ENCODE measurements around the gene CCDC197. TPM values are rescaled to one million over a fixed set of nuclear protein-coding genes. Genes with fewer than 3 reads are reported as not detected.

Gene CCDC197
- polyA plus RNA-seq, 1 experiment: not detected

- Histone ChIP-seq H3K27me3 (ENCODE audit: control insufficient read depth, insufficient read depth, low read length) (no peaks in the 10 kb centered on the region), H3K36me3 (ENCODE audit: control insufficient read depth, insufficient read depth, low read length) (no peaks in the 10 kb centered on the region), H3K4me3 (ENCODE audit: low read depth, low read length) (no peak overlapping the region)
- POLR2A ChIA-PET: no interaction called here
- no peak for TF ChIP-seq CTCF (IDR thresholded peaks at IDR 0.05; ENCODE audit: insufficient read depth, low read depth, low read length)
- CTCF ChIA-PET: interaction anchor here (1.0 to 2.1 kb wide), 6 partner anchors 8 to 115 kb away, joined by 3 to 16 read pairs (median 5); no protein-coding TSS in a partner anchor
- DNase-seq (ENCODE audit: low read depth): no peak
Measured at GRCh38 chr14:94028450-94028826, 31.3 kb downstream of the CCDC197 start.

- H3K36me3 ChIP-seq (ENCODE audit: control insufficient read depth, insufficient read depth, low read length): no peaks in the 10 kb centered on the region
- no peak for TF ChIP-seq CTCF (IDR thresholded peaks at IDR 0.05; ENCODE audit: insufficient read depth, low read depth, low read length)
- ChIA-PET CTCF (interaction anchor here (0.8 to 1.6 kb wide), 5 partner anchors 10 to 114 kb away, joined by 3 to 7 read pairs (median 4); no protein-coding TSS in a partner anchor), POLR2A (no interaction called here)
- H3K4me3 ChIP-seq (ENCODE audit: low read depth, low read length): no peak overlapping the region
- no peaks in the 10 kb centered on the region for H3K27me3 ChIP-seq (ENCODE audit: control insufficient read depth, insufficient read depth, low read length)
- no peak for DNase-seq (ENCODE audit: low read depth)
Measured at GRCh38 chr14:94029265-94029664, 32.2 kb downstream of the CCDC197 start.

GRCh38 chr14:94029671-94030203 is 32.6 kb downstream of the CCDC197 start:
- POLR2A ChIA-PET: no interaction called here
- Histone ChIP-seq H3K27me3 (ENCODE audit: control insufficient read depth, insufficient read depth, low read length) (no peaks in the 10 kb centered on the region), H3K4me3 (ENCODE audit: low read depth, low read length) (no peak overlapping the region), H3K36me3 (ENCODE audit: control insufficient read depth, insufficient read depth, low read length) (no peaks in the 10 kb centered on the region)
- CTCF ChIA-PET: interaction anchor here (0.8 to 1.6 kb wide), 4 partner anchors 19 to 107 kb away, joined by 3 to 7 read pairs (median 5); no protein-coding TSS in a partner anchor
- DNase-seq (ENCODE audit: low read depth): no peak
- TF ChIP-seq CTCF (IDR thresholded peaks at IDR 0.05; ENCODE audit: insufficient read depth, low read depth, low read length): no peak

GRCh38 chr14:94030571-94030970 is 33.5 kb downstream of the CCDC197 start:
- CTCF ChIA-PET: interaction anchor here (0.9 to 1.6 kb wide), 2 partner anchors 91 to 106 kb away, joined by 3 to 6 read pairs; no protein-coding TSS in a partner anchor
- no peak for TF ChIP-seq CTCF (IDR thresholded peaks at IDR 0.05; ENCODE audit: insufficient read depth, low read depth, low read length)
- POLR2A ChIA-PET: no interaction called here

GRCh38 chr14:94031161-94031882 is 34.2 kb downstream of the CCDC197 start:
- no peak for DNase-seq (ENCODE audit: low read depth)
- POLR2A ChIA-PET: no interaction called here
- H3K36me3 ChIP-seq (ENCODE audit: control insufficient read depth, insufficient read depth, low read length): no peaks in the 10 kb centered on the region
- no peak for TF ChIP-seq CTCF (IDR thresholded peaks at IDR 0.05; ENCODE audit: insufficient read depth, low read depth, low read length)
- H3K4me3 ChIP-seq (ENCODE audit: low read depth, low read length): no peak overlapping the region
- CTCF ChIA-PET: interaction anchor here (0.5 to 12.3 kb wide), 2 partner anchors 108 to 149 kb away, joined by 6 to 248 read pairs; no protein-coding TSS in a partner anchor
- no peaks in the 10 kb centered on the region for H3K27me3 ChIP-seq (ENCODE audit: control insufficient read depth, insufficient read depth, low read length)

More at GRCh38 chr14:94030571-94030970, 33.5 kb downstream of the CCDC197 start:
- Histone ChIP-seq H3K27me3 (ENCODE audit: control insufficient read depth, insufficient read depth, low read length) (no peaks in the 10 kb centered on the region), H3K36me3 (ENCODE audit: control insufficient read depth, insufficient read depth, low read length) (no peaks in the 10 kb centered on the region), H3K4me3 (ENCODE audit: low read depth, low read length) (no peak overlapping the region)
- DNase-seq (ENCODE audit: low read depth): no peak
